NCI-H2227 treated with DMSO at 0.1 percent for 48 hours (cell line): ENCODE measurements around the gene GTF3C1.

Source experiments
- DNase-seq: peaks from one replicate; lab custom pipeline; 2025; lab: John Stamatoyannopoulos, UW

The GTF3C1 gene

GRCh38 chr16:27561216-27561615, 11.5 kb upstream of the GTF3C1 start:
- DNase-seq = no peak

- no peak for DNase-seq
Observed at GRCh38 chr16:27558932-27559331, 9.2 kb upstream of the GTF3C1 start.

- no peak for DNase-seq
Observed at GRCh38 chr16:27558434-27558833, 8.7 kb upstream of the GTF3C1 start.

GRCh38 chr16:27556471-27556870, 6.8 kb upstream of the GTF3C1 start:
- no peak for DNase-seq

GRCh38 chr16:27551036-27551435, 1.3 kb upstream of the GTF3C1 start:
- no peak for DNase-seq

- DNase-seq = no peak
Observed at GRCh38 chr16:27550582-27550920, 838 bp upstream of the GTF3C1 start.

- no peak for DNase-seq
Observed at GRCh38 chr16:27549464-27549745, 308 bp downstream of the GTF3C1 start.

GRCh38 chr16:27547851-27548250, 1.9 kb downstream of the GTF3C1 start:
- DNase-seq = no peak

GRCh38 chr16:27547134-27547533, 2.6 kb downstream of the GTF3C1 start:
- DNase-seq = no peak

GRCh38 chr16:27544671-27545070, 5.0 kb downstream of the GTF3C1 start:
- no peak for DNase-seq

- DNase-seq = no peak
Observed at GRCh38 chr16:27543801-27544200, 5.9 kb downstream of the GTF3C1 start.

GRCh38 chr16:27539636-27540035, 10.1 kb downstream of the GTF3C1 start:
- no peak for DNase-seq

- no peak for DNase-seq
Observed at GRCh38 chr16:27539120-27539519, 10.6 kb downstream of the GTF3C1 start.

GRCh38 chr16:27538528-27538927, 11.2 kb downstream of the GTF3C1 start:
- no peak for DNase-seq

- DNase-seq = no peak
Observed at GRCh38 chr16:27534256-27534655, 15.5 kb downstream of the GTF3C1 start.

GRCh38 chr16:27531826-27532800, 17.6 kb downstream of the GTF3C1 start:
- no peak for DNase-seq

GRCh38 chr16:27531186-27531585, 18.5 kb downstream of the GTF3C1 start:
- no peak for DNase-seq

GRCh38 chr16:27529962-27530361, 19.8 kb downstream of the GTF3C1 start:
- DNase-seq = no peak

- no peak for DNase-seq
Observed at GRCh38 chr16:27528294-27528693, 21.4 kb downstream of the GTF3C1 start.

- no peak for DNase-seq
Observed at GRCh38 chr16:27526180-27526579, 23.5 kb downstream of the GTF3C1 start.

- no peak for DNase-seq
Observed at GRCh38 chr16:27522173-27522707, 27.5 kb downstream of the GTF3C1 start.

GRCh38 chr16:27520982-27521673, 28.6 kb downstream of the GTF3C1 start:
- DNase-seq = no peak

- no peak for DNase-seq
Observed at GRCh38 chr16:27518226-27518625, 31.5 kb downstream of the GTF3C1 start.
